Esophagus squamous epithelium (tissue), 4 donors: ENCODE results near the gene TRIM10.

ENCODE experiments used
- CTCF ChIP-seq, 6 experiments: fragments of 450-650 bp in 4 of 6; fragments of 200-600 bp in 2 of 6; sonication (generic) in 2 of 6; IDR thresholded peaks; one replicate each; pipeline ENCODE4 v1.5.1; 2016 to 2019; ENCODE audit warnings: antibody characterized with exemption in 6 of 6, mild to moderate bottlenecking in 4 of 6, moderate library complexity in 4 of 6
- POLR2A ChIP-seq, 4 donors: fragments of 450-650 bp; IDR thresholded peaks; one replicate each; pipeline ENCODE4 v1.6.1; 2017; ENCODE audit warnings: antibody characterized with exemption in 4 of 4, mild to moderate bottlenecking in 4 of 4, moderate library complexity in 3 of 4

GRCh38 chr6:30154061-30154460, 7.0 kb downstream of the TRIM10 start:
- TF ChIP-seq CTCF (IDR thresholded peaks at IDR 0.05) (no peak), POLR2A (IDR thresholded peaks at IDR 0.05) (no peak)
